ENCODE results near the gene UNK.

UNK gene

DNA sequence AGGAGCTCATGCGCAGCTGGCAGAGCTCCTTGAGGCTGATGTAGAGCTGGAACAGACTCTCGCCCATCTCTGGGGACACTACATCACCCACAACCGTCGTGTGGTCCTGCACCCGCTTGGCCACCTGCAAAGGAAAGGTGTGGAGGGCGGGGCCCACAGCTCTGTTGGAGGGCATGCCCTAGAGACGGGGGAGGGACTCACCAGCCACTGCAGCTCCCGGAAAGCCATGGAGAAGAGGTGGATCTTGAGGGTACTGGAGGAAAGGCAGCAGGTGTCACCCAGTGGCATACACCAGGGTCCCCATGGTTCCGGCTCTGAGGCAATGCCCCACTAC, 51.0 kb downstream of the UNK start:
- no peak for DNase-seq (ENCODE audit: low spot score)

DNA sequence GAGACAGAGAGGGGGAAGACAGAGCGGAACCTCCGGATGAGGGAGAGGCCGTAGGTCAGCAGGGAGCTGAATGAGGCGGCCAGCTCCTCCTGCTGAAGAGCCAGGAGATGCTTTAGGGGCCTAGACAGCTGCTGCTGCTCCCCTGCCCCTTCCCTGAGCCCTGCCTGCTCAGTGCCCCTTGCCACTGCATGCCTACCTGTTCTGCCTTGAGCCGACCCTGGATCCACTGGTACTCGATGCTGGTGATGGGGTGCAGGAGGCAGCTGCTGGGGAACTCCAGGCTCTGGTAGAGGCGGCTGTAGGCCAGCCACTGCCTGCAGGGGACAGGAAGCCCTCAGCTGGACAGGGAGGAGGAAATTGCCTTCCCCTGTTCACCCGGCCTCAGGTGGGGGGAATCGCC, 52.0 kb downstream of the UNK start:
- DNase-seq (ENCODE audit: low spot score) = no peak

DNA sequence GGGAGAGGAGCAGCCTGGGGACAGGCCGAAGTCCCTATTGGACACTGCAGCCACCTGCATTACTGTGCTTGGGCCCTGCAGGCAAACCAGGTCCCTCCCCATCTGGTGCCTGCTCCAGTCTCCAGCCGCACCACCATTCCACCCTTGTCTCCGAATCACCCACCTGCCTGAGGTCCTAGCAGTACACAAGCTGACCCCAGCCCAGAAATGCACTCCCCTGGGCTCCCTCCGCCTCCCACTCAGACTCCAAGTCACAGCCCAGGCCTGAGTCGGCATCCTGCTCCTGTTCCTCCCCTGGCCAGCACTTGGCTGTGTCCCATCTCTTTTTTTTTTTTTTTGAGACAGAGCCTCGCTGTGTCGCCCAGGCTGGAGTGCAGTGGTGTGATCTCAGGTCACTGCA, 53.3 kb downstream of the UNK start:
- no peak for DNase-seq (ENCODE audit: low spot score)

DNA sequence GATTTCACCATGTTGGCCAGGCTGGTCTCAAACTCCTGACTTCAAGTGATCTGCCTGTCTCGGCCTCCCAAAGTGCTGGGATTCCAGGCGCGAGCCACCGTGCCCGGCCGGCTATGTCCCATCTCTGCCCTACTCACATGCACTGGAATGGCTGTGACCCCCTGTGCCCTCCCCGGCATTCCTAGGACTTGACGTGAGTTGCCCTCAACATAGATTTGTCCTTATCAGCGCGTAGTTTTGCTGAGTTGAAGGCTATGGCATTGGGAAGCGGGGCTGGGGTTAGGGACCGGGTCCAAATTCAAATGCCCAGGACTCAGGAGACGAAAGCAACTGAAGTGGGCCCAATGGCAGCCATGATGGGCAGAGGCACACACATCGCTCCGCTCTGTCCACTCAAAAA, 53.8 kb downstream of the UNK start:
- no peak for DNase-seq (ENCODE audit: low spot score)

DNA sequence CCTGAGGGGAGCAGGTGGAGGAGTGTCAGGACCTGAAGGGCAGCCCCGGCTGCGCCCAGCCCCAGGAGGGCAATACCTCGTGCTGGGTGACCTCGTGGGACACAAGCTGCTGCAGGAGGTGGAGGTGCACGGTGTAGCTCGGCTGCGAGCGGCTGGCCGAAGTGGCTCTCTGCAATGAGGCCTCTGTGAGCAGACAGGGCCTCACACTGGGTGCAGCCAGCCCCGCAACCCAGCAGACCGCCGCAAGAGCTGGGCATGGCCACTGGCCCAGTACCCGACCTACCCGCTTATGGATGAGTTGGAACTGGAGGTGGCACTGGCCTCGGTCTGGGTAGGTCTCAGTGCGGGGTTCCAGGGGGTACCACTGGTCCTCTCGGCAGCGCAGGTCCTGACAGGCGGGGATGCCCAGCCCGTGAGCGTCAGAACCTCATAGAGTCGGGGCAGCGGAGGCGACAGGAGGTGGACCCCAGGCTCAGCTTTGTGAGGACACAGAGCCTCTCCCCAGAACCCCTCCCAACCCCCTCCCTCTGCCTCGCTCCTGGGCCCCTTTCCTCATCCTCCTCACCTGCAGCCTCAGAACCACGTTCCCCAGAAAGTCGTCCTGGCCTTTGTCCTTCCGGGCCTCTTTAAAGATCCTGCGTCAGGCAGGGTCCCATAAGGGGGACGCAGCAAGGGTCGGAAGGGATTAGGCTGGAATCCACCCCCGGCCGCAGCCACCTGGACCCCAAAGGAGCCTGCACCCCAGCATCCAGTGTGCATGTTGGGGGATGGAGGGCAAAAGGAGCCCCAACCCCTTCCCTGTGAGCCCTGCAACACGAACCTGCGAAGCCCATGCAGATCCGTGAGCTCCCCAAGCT, 55.6 kb downstream of the UNK start:
- DNase-seq (ENCODE audit: low spot score) = no peak

DNA sequence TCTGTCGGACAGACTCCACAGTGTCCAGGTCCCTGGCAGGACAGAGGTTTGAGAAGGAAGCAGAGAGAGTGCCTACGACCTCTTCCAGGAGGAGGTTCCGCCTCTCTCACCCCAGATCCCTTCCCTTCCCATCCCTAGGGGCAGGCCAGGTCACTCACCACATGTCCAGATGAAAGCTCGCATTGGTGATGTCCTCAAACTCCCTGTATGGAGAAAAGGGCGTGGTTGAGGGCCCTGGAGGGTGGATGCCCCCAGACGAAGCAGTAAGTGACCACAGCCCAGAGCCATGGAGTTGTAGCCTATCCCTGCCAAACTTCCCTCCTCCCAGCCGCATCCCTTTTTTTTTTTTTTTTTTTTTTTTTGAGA, 56.2 kb downstream of the UNK start:
- DNase-seq (ENCODE audit: low spot score) = no peak

DNA sequence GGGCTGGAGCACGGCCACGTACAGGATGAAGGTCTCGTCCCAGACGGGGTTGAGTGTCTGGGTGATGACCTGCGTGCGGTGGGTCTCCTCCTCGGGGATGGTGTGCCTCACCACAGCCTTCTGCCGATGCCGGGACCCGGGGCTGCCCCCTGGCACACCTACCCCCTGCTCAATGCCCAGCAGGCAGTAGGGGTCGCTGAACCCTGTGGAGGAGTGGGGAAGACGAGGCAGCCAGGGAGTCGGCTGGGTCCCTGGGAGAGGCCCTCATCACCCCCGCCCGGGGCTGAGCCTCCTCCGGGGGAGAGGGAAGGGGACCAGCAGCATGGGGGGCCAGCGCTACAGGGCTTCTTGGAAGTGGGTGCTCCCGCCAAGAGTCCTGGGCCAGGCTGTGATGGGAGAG, 57.8 kb downstream of the UNK start:
- DNase-seq (ENCODE audit: low spot score) = no peak

DNA sequence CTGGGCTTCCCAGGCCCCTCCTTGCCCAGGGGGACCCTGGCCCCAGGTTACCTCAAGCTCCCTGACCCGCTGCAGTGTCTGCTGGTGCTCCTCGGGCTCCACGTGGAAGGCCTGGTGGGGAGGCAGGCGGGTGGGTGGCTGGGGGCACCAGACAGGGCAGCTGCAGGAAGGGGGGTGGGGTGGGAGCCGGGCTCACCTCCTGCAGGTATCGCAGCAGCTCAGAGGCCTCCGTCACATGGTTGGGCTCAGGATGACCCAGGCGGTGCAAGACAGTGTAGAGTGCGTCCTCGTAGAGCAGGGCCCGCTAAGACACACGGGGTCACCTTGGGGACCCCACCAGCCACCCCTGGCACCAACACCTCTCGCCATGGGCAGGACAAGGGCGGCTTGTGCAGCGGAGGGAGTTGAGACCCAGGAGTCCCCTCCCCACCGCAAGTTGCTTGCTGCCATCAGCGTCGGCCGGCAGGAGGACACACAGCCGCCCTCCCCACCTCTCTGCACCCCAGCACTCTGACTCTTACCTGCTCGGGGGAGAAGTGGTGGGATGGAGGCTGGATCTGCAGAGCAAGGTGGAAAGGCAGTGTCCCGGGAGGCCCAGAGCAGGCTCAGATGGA, 58.5 kb downstream of the UNK start:
- DNase-seq (ENCODE audit: low spot score) = no peak

DNA sequence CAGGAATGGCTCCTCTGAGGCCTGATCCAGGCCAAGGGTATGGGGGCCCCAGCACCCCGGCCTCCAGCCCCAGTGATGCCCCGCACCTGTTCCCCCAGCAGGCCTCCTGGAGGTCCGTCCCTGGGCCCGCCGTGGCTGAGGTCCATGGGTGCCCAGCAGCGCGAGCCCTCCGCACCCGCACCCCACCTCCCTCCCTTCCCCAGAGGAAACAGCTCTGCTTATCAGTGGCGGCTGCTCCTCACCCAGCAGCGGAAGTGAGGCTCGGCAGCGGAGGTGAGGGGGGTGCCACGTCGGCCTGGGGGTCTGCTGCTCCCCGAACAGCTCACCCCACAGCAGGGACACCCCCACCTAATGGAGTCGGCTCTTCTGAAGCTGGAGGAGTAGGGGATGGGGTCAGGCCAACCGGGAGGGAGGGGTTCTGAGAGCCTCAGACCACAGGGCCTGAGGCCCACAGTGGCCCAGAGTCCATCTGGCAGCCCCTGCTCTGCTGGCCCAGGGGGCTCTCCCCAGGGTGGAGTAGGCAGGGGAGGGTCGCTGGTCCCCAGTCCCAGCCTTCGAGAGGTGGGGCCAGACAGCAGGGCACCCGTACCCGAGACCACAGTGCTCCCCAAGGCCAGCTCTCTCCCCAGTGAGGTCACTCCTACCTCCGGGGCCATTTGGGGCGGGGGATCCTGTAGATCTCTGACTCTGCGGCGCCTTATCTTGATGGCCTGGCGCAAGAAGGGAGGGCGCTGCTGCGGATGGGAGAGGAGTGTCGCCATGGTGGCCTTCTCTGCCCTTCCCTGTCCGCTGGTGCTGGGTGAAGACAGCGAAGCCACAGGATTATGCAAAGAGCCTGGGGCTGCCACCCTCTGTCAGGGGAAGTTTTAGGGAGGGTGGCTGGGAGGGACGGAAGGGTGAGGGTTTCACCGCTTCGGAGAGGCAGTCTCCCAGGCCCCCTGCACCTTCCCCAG, 59.2 kb downstream of the UNK start, which contains the start of gene UNC13D:
Gene UNC13D, minus strand, starts transcription at position 828 of the 953 bp plus-strand sequence. Its CDS starts 67 bp downstream, at position 761.
- peak; percentile 69 for DNase-seq (ENCODE audit: low spot score)

DNA sequence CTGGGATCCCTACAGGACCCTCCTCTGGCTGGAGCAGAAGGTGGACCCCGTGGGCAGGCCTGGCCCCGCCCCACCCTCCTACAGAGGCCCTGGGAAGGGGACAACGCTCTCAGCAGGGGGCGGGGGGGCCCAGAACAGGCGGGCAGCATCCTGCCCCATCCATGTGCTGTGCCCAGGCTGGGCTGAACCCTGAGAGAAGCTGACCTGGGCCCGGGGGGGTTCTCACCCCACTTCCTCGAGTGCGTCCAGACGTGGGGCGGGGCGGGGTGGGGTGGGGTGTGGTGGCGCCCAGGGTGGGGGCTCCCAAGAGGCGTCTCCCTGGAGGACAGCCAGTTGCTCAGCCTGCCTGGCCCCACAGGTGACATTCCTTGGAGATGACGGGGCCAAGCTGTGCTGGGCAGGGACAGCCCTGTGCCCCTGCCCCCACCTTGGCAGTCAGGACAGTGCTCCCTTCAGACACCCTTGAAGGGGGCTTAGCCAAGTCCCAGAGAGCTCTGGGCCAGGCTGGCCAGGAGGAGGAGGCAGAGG, 60.0 kb downstream of the UNK start:
- no peak for DNase-seq (ENCODE audit: low spot score)

DNA sequence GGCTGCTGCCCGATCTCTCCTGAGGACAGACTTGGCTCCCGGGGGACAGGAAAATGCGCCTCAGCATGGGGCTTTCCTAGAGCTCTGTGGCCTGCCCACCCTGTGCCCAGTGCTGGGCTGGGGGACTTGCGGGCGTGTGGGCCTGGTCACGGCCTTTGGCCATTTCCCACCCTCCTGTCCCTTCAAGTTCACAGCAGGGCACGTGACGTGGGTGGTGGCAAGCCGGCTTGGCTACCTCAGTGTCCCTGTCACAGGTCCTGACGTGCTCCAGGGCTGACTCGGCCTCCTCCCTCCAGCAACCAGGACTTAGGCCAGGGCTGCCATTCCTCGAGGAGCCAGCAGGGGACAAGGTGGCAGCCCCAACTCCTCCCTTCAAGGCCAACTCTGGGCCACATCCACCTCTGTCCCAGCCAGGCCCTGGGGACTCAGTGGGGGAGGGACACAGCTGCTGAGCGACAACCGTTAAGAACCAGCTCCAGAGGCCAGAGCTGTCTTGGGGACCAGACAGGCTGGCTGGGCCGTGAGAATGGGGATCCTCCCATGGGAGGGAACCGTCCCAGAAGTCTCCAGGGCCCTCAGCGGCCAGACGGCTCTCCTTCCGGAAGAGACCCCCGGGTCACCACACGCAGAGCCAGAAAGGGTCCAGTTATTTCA, 60.6 kb downstream of the UNK start:
- peak; percentile 89 for DNase-seq (ENCODE audit: low spot score)

DNA sequence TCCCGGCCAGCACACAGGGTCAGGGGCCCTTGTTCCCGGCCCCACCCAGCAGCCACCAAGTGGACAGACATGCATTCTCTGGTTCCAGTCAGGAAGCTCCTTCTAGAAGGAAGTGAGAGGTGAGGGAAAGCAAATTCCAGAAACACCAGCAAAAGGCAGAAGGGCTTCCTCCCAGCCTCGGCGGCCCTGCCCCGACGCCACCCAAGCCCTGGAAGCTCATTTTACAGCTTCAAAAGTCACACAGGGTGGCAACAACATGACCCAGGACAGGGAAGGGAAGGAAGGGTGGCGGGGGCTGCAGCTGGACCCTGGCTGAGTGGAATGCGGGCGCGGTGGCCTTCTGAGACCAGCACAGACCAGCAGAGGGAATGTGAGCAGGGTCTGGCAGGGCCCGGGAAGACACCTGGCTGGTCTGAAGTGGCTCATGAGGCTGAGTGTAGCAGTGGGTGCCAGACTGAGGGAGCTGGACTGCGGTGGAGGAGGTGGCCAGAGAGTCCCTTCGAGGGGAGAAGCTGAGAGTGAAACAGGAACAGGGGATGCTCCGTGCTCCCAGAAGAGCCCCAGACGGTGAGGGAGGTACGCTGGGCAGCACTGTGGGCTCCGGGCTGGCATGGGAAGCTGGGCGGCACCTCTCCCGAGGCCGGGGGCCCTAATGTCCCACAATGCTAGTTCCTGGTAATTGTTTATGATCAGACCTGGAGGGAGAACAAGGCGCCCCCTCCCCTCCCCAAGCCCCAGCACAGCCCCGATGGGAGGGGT, 61.5 kb downstream of the UNK start:
- DNase-seq (ENCODE audit: low spot score) = no peak

DNA sequence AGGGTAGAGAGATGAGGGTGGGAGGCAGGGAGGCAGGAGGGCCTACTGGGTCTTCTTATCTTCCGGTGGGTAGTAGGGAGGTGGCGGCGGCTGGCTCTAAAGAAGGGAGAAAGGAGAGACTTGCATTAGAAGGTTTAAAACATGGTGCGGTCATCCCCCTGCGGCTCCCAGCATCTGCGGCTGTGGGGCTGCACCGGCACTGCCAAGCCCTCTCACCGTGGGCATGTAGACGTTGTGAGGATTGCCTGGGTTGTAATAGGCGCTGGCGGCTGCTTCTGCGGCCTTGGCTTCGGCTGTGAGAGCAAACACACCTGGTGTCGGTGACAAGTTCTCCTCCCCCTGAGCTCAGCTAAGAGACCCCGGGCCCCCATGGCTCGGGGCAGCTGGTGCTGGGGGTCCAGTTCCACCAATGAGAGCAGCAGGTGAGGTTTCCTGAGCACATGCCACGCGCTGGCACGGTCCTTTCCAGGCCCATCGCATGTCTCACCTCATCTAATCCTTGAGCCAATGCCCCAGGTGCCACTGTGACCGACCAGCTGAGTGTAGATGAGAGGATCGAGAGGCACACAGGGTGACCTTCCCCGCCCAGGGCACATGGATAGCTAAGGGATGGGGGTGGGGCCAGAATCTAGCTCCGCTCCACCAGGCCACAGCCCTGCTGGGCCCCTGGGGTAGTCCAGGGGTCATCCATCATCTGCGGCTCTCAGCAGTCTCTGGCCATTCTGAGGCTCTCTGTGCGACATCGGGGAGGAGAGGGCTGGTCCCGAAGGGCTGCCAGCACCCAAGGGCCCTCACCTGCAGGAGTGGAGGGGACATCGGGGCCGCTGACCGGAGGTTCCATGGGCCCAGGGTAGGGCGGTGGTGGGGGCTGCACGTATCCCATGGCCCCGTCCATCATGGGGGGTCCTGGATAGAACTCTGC, 62.3 kb downstream of the UNK start:
- no peak for DNase-seq (ENCODE audit: low spot score)

DNA sequence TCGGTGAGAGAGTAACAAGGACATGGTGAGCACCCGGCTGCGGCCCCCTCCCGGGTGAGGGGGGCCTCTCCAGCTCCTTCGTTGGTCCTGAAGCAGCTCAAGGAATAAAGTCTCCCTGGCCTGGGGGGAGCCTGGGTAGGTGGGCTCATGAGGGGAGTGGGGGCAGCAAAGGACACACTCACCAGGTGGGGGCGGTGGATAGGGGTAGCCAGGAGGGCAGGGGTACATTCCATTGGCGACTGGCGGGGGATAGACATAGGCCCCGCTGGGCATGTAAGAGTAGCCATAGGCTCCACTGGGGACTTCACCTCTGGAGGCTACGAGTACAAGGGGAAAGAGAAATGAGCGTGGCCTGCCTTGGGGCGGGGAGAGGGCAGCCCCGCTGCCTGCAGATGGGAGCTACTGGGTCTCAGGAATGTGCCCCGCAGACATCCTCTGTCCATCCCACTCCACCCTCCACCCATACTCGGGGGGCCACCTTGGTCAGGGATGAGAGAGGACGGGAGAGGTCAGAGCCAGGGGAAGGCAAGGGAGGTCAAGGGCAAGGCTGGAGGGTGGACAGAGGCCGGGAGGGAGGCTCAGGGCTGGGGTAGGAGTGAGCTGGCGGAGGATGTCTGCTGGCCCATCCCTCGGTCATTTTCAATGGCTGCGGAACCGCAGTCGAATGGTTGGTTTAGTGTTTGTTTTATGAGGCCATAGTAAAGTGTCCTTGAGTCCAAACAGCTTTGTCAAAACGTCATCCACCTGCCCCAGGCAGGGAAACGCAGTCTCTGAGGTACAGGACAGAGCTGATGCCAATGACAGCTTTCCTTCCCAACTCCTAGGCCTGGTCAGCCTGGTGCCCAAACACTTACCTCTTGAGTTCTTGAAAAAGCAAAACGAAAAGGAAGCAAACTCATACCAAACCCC, 63.3 kb downstream of the UNK start:
- DNase-seq (ENCODE audit: low spot score) = no peak

DNA sequence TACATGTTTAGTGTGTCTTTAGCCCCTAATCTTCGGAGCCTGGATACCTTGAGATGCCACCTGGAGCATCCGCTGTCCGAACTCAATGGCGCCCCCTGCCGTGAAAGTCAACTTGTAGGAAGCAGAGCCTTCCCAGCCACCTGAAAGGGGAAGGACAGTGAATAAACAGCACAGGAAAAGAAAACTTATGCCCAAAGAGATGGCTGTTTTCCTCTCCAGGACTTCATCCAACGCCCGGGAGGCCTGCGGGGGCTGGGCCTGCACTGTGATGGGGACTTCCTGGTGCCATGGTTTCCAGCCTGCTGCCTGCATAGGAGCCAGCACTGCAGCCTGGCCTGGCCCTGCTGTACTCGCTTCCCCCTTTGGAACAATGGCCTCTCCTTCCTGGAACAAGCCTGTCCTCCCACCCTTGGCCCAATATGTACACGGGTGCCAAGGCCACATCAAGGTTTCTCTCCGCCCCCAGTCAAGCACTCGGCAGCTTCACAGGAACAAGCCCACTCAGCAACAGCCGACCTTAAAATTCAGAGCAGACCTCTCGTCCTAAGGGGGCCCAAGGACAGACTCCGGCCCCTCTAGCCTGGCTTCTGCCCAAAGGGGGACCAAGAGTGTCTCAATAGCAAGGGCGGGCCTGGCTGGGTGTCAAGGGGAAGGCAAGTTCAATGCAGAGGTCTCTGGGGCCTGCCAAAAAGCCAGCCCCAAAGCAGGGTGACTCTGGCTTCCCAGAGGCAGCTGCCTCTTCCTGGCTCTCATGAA, 64.1 kb downstream of the UNK start:
- peak; percentile 63 for DNase-seq (ENCODE audit: low spot score)

DNA sequence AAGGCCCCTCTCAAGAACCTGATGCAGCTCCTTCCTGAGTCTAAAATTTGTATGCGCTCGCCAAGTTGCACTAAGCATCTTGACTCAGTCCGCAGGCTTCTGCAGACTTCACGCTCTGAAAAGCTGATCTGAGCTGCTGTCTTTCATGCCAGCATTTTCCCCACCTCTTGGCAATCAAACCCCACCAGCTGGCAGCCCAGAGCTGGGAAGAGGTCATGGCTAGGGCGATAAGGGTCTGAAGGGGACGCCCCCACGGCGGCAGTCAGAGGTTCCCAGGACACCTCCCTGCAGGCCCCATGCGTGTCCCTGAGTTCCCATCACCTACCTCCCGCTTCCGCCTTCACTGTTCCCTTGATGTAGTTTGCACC, 64.7 kb downstream of the UNK start:
- no peak for DNase-seq (ENCODE audit: low spot score)

DNA sequence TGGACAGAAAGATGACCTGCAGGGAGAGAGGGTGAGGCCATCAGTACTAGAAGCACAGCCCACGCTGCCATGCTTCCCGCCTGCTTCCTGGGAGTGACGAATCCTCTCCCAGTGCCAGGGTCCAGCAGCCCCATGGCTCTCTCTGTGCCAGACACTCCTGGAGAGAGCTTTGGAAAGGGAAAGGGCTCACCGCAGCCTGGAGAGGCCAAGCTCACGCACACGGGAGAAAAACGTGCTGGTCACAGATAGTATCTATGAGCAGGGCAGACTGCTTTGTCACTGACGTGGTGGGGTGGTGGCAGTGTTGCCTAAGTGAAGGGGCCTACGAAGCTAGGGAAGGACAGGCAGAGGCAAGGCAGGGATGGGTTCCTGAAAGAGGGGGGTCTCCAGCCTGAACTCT, 65.1 kb downstream of the UNK start:
- no peak for DNase-seq (ENCODE audit: low spot score)
